GM18508 (cell line): ENCODE data around the gene ENPP4.
A peak's percentile ranks its signal among the peaks of the same experiment; 100 is the strongest.
"Not testable (repeated sequence)": the region's sequence is repeated elsewhere in the genome, so short reads cannot be mapped to it uniquely, and the experiment has no call there.

Experiments used
- ATAC-seq: cut with Tn5 transposase; IDR thresholded peaks from one replicate; pipeline ENCODE4 v1.9.1; 2021; ENCODE audit warnings: moderate number of reproducible peaks; ENCODE audit not compliant: insufficient read depth, unreplicated experiment

The ENPP4 gene

GRCh38 chr6:46130666-46131065 lies 877 bp downstream of the ENPP4 start:
- no peak for ATAC-seq

DNA sequence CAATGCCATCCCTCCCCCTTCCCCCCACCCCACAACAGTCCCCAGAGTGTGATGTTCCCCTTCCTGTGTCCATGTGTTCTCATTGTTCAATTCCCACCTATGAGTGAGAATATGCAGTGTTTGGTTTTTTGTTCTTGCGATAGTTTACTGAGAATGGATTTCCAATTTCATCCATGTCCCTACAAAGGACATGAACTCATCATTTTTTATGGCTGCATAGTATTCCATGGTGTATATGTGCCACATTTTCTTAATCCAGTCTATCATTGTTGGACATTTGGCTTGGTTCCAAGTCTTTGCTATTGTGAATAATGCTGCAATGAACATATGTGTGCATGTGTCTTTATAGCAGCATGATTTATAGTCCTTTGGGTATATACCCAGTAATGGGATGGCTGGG lies 1.5 kb downstream of the ENPP4 start:
- not testable (repeated sequence) for ATAC-seq

DNA sequence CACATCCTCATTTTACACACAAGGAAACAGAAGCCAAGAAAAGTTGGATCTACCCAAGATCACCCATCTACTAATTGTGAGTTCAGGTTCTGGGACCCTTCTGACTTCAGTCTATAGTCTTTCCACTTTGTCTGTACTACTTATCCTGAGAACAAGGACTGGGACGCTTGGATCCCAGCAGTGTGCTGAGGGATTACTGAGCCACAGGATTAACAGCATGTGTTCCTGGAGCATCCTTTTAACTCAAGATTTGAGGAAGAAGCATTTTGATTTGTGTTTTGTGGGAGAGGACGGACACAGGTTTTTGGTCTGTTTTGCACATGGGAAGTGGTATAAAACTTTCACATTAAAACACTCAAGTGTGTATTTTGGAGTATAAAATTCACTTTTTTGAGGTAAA lies 4.4 kb downstream of the ENPP4 start:
- ATAC-seq: no peak

- ATAC-seq: no peak
These were observed 5.4 kb downstream of the ENPP4 start for GRCh38 chr6:46135176-46135575.

DNA sequence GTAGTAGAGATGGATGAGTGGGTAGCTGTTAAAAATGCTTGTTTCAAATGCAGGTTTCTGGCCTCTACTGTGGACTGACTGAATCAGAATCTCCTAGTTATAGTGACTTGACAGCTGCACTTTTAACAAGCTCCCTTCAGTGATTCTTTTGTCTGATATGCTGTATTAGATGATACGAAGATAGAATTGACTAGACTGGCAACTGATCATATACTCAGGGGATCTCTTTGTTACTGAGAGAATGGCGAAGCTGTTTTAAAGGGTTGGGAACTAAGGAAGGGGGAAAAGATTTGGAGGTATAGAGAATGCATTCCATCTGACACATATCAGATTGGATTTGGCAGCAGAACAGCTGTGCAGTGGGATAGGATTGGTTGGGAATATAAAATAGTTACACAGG lies 7.0 kb downstream of the ENPP4 start:
- ATAC-seq: no peak

- ATAC-seq: peak; percentile 44
These were observed 7.6 kb downstream of the ENPP4 start for GRCh38 chr6:46137387-46137786.

GRCh38 chr6:46138281-46138680 lies 8.5 kb downstream of the ENPP4 start:
- peak; percentile 77 for ATAC-seq

DNA sequence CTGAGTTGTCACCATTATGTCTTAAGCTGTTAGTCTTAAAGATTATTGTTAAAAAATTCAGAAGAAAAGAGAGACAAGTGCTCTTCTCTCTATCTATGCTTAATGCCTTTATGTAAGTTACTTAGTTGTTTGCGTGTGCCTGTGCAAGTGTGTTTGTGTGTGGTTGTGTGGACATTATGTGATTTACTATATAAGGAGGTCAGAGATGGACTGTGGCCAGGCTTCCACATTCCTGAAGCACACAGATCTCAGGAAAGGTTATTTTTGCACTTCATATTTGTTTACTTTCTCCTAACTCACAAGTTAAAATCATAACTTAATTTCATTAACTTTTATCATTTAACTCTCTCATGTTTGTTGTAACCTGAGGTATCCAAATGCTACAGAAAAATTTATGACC lies 14.5 kb downstream of the ENPP4 start:
- no peak for ATAC-seq

- ATAC-seq: not testable (repeated sequence)
These were observed 19.3 kb downstream of the ENPP4 start for GRCh38 chr6:46149066-46149465.

GRCh38 chr6:46156701-46157100 lies 26.9 kb downstream of the ENPP4 start:
- ATAC-seq: no peak

DNA sequence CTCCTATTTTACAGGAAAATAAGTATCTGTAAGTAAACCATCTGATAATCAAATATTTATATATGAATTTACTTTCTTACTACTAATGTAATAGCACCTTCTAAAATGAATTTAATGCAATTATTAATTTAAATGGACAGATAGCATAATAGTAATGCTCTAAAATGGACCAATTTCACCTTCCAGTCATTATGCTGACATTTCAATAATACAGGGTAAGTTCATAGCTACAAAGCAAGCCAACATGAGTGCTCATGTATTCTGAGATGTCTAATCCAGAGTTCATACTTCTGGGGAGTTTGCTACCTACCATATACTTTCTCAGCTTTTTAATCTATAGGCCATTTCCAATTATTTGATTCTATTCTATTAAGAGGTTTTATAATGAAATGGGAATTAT lies 29.4 kb downstream of the ENPP4 start:
- ATAC-seq: no peak

DNA sequence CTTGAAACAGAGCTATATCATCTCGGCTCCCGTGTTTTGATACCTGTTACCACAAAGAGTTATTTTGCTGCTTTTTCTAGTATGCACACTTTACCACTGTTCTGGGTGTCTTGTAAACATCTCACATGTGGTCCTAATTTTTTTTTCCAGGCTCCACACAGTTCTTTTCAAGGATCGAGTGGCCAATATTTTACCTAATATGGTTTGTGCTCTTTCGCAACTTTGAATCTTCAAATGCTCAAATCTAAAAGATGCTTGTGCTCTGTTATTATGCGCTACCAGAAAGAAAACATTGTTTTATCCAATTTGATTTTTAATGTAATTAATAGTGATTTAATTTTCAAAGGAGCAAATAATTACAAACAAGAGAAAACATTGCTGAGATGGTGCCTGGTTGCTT lies 30.3 kb downstream of the ENPP4 start:
- no peak for ATAC-seq

GRCh38 chr6:46170357-46171289 lies 40.8 kb downstream of the ENPP4 start, which contains the start of gene ENPP5:
Gene ENPP5 (minus strand): TSS chr6:46170980. CDS start chr6:46168262, 2,718 bp downstream.
- peak; percentile 62 for ATAC-seq

DNA sequence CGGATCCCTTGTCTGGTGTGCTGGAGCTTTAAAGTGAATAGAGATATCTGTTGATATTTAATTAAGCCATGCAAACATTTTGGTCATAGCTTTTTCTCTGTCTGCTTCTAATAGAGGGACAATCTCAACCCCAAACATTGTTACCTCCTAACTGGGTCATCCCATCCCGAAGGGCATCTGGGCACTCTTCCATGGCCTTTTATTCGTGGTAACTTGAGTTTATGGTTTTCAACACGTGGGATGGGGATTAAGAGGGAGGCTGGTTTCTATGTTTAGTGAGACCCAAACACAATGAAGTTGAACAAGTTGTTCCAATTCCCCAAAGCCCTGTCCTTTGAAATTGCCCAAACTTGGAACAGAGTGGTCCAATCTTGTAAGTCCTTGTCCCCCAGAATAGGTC lies 42.4 kb downstream of the ENPP4 start:
- no peak for ATAC-seq

DNA sequence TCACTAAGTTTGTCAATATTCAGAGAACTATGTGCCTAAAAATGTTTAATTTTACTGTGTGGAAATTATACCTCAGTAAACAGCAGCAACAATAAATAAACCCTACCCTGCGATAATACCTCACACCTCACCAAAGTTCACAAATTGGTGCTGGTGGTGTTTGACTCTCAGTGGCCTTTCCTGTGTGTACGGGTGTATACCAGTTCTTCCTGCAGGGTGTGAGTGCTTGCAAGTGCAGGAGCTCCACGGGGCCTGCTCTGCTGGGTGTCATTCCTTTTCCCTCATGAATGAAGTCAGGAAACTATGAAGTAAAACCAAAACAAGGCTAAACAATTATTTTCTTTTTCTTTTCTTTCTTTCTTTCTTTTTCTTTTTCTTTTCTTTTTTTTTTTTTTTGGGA lies 45.1 kb downstream of the ENPP4 start:
- no peak for ATAC-seq

GRCh38 chr6:46175446-46175845 lies 45.7 kb downstream of the ENPP4 start:
- ATAC-seq: peak; percentile 75

GRCh38 chr6:46175976-46176375 lies 46.2 kb downstream of the ENPP4 start:
- ATAC-seq: peak; percentile 30

DNA sequence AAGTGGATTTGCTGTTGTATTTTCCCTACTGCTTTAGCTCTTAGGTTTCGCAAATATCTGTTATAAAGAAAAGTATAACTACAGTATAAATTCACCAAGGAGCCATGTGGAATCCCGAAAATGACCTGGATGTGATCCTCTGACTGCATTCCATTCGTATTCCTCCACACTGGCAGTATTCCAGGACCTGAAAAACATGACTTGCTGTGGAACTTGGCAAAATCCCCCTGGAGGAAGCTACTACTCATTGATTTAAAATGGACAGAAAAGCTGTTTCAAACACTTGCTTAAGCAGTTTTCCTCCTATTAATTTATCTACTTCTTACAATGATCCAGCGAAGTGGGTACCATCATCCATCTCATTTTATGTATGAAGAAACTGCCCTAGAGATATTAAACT lies 54.3 kb downstream of the ENPP4 start:
- ATAC-seq: no peak

DNA sequence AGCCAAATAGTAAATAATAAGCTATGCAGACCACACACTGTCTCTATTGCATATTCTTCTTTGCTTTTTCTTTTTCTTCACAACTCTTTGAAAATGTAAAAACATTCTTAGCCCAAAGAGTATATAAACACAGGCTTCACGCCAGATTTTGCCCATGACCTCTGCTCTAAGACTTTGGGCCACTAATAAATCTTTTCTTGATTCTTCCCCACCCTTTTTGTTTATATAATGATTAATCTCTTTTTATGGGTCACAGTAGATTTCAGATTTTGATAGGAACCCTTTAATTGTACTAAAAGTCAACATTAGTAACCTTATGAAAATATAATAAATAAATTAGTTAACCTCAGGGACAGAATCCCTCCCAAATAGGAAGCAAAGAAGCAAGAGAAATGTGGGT lies 56.8 kb downstream of the ENPP4 start:
- ATAC-seq: no peak

- ATAC-seq: no peak
These were observed 59.9 kb downstream of the ENPP4 start for GRCh38 chr6:46189726-46190125.

GRCh38 chr6:46190889-46191288 lies 61.1 kb downstream of the ENPP4 start:
- ATAC-seq: no peak

DNA sequence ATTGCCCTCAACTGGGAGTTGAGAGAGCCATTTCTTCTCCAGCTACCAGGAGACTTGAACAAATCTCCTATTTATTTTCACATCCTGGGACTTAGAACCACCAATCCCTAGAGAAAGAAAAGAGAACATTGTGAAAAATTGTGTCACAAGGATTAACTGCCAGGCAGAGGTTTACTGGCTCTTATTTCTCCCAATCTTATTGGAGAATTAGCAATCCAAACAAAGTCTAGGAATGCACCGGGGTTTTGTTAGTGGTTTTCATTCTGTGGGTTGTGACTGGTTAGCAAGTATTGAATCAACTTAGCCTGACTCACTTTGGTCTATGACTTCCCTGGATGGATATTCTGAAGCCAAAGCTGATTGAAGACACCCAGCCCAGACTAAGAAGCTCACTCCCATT lies 62.2 kb downstream of the ENPP4 start:
- ATAC-seq: no peak
